ENCODE measurements around the gene FOXP2.
"Not testable (repeated sequence)": the region's sequence is repeated elsewhere in the genome, so short reads cannot be mapped to it uniquely, and the experiment has no call there.

Gene FOXP2

DNA sequence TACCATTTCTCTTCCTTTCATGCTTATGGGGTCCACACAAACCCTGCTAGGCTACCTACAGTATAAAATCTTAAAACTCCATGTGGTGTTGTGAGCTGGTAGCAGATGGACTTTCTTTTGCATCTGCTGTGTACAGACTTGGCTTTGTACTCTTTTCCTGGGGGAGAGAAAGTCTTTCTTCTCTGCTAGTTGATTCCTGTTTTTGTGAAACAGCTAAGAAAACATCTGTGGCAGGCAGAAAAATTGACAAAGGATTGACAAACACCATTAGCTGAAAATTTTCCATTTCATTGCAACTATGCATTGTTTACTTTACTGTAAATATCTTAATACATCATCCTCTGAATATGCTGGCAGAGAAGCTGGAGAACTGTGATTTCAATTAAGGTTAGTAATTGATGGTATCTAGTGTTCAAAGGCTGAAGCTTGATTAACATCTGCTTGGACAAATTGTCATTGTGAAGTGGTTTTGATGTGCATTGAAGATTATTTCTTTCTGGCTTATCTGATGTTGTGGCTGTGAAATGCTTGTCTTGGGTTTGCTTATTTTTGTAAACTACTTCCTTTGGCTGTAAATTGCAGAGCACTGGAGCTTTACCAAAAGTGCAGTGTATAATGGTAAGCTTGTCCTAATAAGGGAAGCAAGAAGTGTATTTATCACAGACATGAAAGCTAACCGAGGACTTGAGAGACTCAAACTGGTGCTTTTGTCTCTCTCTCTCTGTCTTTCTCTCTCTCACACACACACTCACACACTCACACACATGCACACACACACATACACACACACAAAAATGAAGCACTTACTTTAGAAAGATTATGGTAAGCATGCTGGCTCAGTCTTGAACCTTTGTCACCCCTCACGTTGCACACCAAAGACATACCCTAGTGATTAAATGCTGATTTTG, at the start of gene FOXP2:
FOXP2 (plus strand) TSS at position 660 of the 908 bp plus-strand sequence. CDS start 11,697 bp downstream, outside the sequence.
- DNase-seq (ENCODE audit: low read depth in 2 of 2) = no peak

DNA sequence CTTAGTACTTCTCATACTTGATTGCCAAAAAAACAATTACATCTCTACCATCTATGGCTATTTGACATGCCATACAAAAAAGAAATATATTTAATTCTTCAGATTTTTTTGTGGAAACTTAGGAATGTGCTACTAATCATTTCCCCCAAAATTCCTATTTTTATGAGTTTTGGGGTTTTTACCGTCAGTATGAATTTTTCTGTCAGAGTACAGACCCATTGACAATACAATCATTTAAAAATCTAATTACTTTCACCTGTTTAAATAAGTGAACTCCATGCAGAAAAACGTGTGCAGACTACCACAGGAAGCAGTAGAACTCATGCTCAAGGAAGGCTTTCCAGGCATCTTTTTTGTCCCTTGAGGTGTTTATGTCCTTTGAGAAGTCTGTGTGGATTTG, 48.8 kb upstream of the FOXP2 start:
- DNase-seq (ENCODE audit: low read depth in 2 of 2) = peak; percentile 21 to 27

DNA sequence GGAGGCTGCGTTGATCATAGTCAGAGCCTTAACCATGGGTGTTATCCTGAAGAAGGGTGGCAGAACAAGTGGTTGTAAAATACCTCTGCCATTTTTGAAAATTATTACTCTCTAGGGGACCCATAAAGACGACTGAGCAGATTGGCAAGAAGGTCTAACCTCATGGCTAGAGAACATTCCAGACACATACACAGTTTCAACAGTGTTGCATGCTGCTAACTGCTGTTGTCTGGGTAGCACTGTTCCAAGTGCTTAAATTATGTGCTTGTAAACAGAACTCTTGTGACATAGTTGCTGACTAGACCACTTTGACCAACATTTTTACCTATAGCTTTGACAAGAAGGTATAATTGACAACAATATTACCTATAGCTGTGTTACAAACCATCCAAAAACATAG, 46.1 kb upstream of the FOXP2 start:
- DNase-seq (ENCODE audit: low read depth in 2 of 2) = no peak

DNA sequence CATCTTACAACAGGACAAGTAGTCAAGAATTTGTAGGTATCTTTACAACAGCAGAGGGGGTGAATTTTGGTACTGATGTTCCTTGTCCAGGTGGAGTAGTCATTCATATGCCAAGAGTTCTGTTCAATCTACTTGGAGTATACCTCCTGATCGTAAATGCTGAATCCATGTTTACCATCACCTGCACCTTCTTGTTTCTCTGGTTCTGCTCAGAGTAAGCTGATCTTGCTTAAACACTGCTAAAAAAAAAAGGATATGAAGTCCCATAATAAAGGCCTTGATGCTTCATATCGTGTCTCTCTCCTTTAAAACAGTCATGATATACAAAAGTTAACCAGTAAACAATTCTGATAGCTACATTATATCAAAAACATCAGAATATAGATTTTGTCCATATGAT, 45.3 kb upstream of the FOXP2 start:
- no peak for DNase-seq (ENCODE audit: low read depth in 2 of 2)

DNA sequence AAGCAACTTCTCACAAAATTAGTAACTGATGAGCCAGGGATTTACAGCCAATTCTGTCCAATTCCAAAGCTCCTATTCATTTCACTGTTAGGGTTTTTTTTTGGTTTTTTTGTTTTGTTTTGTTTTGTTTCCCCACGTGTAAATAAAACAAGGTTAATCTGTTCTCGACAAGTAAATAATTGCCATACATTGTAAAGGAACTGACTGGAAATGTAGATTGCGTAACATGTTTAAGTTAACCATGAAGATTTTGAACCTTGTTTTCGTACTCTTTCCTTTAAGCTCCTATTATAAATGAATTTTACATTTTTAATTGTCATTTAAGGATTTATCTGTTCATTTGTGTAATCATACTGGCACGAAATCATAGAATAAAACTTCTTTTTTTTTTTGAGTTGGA, 42.0 kb upstream of the FOXP2 start:
- DNase-seq (ENCODE audit: low read depth in 2 of 2) = no peak

DNA sequence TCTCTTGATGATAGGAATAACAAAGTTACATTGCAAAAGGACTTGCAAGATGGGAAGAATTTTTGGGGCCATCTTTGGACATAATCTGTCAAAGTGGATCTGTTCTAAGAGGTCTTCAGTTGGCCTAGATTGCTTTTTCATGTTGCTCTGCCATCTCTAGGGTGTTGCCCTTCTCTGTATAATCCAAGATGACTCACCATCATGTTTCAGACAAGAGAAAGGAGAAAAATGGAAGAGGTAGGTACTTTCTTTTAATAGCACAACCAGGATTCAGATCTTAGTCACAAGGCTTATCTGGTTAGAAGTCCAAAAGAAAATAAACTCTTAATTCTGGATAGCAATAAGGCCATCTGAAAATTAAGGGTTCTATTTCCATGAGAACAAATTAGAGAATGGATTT, 38.7 kb upstream of the FOXP2 start:
- no peak for DNase-seq (ENCODE audit: low read depth in 2 of 2)

DNA sequence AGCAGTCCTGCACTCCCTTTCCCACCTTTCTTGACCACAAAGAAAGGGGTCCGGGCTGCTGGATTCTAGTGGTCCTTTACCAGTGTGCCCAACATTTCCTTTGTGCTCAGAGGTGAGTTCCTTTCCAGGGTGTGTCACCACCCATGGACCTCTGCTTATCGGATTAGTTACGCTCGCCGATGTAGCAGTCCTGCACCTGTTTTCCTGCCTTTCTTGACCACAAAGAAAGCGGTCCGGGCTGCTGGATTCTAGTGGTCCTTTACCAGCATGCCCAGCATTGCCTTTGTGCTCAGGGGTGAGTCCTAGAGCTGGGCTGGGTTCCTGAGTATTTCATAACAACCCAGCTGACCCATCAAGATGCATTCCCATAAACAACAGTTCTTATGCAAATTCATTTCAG, 30.7 kb upstream of the FOXP2 start:
- DNase-seq (ENCODE audit: low read depth in 2 of 2) = not testable (repeated sequence)

DNA sequence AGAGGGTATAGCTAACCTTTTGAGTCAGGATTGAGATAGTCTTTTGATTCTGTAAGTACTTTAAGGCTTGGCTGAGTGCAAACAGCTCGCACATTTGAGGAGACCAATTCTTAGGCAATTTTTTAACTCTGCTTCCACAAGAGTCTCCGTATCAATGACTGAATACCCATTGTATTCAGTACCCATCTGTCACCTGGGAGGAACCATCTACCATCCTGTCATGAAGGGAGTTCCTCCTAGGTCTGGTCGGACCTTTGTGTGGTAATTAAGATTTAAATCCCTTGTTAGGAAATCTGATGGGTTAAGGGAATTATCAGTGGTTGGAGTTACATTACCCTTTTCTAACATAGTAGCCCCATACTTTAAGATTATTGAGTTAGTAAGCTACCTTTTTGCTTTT, 30.3 kb upstream of the FOXP2 start:
- not testable (repeated sequence) for DNase-seq (ENCODE audit: low read depth in 2 of 2)

DNA sequence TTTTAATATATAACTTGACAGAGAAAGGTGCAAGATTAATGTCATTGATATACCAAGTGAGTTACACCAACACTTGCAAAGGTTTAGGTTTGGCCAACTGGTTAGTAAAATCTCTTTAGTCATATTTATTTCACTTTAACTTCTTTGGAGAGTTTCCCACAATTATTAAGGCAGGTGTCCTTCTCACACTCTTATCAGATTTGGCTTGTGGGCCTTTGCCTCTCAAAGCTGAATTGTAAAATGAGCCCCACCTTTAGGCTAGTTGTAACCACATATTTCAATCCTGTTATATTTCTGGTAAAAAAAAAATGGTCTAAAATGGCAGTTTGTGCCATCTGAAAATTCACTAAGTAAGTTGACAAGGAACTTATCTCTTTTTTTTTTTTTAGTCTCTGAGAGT, 26.6 kb upstream of the FOXP2 start:
- no peak for DNase-seq (ENCODE audit: low read depth in 2 of 2)

DNA sequence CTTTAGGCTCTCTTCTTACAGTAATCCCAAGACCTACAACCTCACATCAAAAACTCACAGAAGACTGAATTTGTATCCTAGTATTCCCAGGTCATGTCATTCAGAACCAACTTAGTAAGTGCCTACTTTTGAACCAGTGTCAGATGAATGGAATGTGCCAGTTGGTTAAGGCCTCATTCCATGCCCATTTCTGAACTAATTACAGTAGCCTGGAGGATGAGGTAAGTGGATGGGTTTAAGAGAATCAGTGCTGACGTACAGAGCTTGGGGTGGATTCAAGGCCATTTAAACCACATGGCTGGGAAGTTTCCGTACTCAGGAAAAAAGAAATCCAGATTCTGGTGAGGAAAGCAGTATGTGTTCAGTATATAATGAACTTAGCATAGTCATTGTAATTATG, 21.9 kb upstream of the FOXP2 start:
- no peak for DNase-seq (ENCODE audit: low read depth in 2 of 2)

DNA sequence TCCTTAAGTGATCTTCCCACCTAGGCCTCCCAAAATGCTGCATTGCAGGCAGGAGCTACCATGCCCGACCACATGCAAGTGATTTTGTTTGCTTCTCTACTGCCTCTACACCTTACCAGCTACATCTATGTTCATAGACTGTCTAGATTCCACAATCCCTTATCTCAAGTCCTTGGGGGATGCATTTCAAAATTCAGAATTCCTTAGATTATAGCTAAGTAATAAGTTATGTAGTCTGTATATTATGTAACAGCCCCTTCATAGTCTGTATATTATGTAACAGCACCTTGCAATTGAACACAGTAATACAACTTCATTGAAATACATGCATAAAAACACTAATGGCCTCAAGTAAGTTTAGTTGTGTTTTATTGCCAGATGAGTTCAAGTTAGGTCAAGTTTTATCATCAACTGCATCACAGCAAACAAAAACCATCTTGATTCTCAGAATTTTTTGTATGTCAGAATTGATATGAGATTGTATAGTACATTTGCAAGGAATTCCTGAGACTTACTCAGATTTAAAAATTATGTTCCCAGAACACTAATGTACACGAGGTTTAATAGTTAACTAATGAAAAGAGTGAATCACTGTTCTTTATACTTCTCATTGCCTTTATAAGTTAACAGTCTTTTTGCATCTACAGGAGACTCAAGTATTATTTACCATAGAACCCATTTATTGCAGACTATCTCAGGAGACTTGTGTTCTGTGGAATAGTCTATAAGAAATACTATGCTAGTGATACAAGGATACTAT, 11.6 kb upstream of the FOXP2 start:
- no peak for DNase-seq (ENCODE audit: low read depth in 2 of 2)

DNA sequence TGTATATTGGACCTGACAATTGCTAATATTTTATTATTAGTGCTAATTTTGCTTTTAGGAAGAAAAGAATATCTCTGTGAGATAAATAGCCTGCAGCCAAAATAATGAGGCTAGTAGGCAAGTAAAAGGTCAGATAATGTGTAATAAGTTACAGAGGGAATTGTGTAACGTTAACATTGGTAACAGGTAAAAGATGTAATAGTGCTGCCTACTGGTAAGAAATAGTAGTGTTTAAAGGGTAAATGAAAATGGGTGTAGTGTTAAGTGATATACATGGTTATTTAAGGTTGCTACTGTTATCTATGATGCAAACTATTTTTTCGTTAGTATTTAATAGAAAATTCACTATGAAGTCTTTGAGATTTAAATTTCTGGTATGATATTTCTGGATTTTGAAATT, 9.2 kb upstream of the FOXP2 start:
- no peak for DNase-seq (ENCODE audit: low read depth in 2 of 2)

DNA sequence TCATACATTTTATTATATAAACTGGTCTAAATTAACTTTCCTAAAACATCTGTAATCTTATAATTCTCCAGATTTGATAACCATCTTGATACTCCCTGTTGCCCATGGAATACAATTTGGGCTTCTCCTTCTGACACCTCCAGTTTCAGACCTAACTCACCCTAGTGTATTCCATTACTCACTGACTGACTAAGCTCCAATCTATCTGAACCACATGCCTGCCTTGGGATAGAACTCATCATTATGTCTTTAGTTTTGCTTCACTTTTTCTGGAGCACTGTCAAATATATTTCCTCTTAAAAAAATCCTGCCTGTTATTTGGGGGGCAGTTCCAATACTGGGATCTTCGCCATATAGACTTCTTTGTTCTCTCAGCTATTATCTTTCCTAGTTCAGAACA, 4.9 kb upstream of the FOXP2 start:
- DNase-seq (ENCODE audit: low read depth in 2 of 2) = peak in 1 of 2 experiments; percentile 28

DNA sequence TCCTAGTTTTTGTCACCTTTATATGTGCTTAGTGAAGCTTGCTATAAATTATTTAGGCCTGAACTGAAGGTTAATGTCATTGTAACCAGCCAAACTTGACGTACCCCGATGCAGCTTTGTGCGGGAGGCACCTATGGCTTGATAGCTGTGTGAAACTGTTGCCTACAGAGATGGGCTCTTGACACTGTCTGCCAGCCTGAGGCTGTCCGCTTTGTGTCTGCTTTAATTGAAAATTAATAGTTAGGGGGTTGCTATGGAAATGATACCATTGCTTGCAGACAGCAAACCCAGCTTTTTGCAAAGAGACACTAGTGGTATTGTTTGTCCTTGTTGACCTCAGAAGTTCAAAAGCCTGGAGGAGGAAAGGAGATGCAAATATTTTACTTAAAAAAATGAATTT, 2.1 kb upstream of the FOXP2 start:
- DNase-seq (ENCODE audit: low read depth in 2 of 2) = no peak

DNA sequence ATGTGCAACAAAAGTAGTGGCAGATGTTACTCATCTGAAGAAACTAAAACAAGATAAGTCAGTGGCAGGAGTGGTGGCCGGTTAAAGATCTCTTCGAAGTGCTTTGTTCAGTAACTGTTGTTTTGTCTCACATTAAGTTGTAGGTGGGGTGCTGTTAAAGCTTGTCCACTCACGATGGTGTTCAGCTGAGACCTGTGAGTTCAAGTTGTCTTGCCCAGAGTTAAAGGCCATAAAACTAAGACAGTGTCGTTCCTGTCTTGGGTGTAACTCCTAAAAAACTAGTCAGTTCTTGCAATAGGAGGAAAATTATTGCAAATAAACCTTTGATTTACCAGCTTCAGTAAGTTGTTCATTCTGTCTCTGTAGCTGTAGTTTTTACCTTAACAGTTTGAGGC, 857 bp upstream of the FOXP2 start:
- no peak for DNase-seq (ENCODE audit: low read depth in 2 of 2)

DNA sequence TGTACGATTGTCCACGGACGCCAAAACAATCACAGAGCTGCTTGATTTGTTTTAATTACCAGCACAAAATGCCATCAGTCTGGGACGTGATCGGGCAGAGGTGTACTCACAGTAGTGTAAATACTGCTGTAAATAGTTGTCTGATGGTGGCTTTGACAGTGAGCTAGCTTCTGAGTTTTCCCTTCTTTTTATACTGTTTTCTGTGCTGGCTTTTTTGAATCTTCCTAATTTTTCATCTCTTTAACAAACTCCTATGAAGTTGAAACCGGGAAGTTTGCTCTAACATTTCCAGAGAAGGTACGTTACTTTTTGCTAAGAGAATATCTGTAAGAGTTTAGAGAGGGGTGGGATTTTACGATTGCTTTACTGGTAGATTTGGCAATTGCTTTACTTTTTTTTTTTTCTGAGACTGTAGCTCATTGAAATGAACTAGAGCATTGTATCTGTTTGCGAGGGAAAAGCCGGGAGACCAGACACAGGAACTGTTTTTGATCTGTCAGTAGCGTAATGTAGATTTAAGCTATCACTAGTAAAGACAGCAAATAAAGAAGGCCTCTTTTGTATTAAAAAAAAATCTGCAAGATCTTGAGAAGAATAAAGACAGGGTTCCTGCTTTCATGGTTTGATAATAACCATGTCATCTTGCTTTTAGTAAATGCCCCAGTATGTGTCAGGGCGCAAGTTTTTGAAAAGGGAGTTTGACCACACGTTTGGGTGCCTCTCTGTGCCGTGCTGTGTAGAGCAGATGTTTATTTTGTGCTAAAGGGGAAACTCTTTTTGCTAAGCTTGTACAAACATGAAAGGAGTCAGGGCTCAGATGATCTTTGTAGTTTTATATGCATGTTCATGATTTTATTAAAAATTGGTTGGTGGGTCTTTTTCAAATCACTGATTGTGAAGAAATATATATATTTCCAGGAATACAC, 712 bp downstream of the FOXP2 start:
- no peak for DNase-seq (ENCODE audit: low read depth in 2 of 2)

DNA sequence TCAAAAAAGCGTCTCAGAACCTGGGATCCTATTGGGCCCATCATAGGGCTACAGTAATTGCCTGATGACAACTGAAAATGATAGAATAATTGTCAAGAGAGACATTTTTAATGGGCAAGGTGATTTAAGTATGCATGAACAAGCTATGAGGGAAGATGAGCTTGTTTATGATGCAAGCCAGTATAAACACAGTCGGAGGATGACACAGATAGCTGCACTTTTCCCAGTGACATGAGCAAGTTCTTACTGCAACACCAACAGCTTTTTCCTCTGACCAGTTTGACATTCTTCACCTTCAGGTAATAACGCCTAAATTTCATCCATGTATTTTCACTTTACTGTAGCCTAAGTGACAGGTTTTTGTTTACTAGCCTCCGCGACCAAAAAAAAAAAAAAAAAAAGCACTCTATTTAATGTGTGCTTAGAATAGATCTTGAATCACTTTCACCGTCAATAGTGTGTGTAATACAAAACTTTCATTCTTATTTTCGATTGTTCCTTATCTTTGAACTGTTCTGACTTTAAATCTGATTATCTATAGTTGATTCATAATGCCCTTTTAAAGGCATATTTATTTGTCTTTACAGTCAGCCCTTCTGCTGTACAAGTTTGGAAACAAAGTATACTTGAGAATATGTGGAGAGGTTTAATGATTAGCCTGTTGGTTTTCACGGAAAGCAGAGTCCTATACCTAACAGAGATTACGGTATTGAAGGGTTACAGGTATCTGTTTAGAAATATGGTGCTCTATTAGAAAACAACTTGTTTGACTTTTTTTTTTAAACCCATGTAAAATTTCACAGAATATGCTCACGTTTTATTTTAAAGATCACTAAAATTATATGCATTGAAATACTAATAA, 1.7 kb downstream of the FOXP2 start:
- no peak for DNase-seq (ENCODE audit: low read depth in 2 of 2)

DNA sequence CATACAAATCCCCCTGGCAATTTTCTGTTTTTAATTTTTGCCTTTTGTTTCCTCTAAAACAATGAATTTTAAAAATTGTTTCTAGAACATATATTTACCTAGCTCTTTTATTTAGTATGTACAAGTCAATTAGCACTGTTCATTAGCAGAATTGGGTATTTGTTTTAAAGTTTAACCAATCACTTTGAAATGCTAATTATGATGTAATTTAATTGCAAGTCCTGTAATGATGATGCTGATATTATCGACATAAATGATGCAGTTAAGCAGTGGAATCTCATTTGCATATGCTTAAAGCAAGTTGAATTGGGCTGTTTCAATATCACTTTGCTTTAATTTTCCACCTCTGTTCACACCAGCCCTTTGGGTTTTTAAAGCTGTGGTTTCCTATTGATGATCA, 2.7 kb downstream of the FOXP2 start:
- DNase-seq (ENCODE audit: low read depth in 2 of 2) = no peak

DNA sequence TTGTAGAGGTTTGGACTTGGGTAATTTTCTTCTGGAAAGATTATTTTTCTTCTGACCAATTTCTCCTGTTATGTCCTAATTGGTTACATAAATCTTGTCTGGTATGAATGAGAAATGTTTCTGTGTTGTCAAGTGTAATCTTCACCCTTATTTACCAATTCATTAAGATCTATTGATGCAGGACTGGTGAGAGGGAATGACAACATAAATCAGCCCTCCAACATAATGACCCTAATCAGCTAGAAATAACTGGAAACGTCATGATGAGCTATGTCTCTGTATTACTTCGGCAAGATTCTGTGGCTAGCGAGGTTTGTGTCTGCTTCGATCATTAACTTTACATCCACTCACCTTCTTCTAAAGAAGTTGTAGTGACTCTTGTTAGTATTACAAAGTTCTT, 3.5 kb downstream of the FOXP2 start:
- no peak for DNase-seq (ENCODE audit: low read depth in 2 of 2)

DNA sequence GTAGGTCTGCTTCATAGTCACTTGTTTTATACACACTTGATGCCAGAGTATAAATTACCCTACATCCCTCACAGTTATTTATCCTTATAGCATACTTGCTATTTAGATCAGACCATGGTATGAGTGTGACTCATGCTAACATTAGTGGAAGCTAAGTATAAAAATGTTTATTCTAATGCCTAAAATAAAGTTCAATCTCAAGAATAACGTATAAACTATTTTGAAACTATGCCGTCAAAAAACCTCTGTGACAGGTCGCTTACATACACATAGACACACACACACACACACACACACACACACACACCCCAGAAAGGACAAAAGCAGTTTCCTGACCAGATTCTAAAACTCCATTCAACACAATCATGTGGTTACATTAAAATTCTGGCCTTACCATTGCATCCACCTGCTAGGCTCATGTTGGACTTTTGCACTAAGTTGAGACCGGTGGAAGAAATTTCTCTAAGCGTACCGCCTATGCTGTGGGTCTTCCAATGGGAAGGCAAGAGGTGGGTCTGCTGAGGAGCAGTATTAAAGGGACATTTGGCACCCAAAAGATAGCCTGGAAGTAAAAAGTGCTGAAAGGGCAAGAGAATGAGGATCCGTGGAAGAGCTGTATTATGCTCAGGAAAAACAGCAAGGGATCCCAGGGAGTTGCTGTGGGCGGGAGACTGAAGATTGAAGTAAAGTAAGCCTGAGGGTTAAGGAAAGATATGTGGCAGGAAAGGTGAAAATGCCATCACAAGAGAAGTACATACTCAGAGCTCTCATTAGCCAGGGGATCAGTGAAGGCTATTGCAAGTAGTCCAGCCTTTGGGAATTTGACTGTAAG, 5.0 kb downstream of the FOXP2 start:
- DNase-seq (ENCODE audit: low read depth in 2 of 2) = no peak
